ENCODE measurements around the gene TSPOAP1.

The TSPOAP1 gene

DNA sequence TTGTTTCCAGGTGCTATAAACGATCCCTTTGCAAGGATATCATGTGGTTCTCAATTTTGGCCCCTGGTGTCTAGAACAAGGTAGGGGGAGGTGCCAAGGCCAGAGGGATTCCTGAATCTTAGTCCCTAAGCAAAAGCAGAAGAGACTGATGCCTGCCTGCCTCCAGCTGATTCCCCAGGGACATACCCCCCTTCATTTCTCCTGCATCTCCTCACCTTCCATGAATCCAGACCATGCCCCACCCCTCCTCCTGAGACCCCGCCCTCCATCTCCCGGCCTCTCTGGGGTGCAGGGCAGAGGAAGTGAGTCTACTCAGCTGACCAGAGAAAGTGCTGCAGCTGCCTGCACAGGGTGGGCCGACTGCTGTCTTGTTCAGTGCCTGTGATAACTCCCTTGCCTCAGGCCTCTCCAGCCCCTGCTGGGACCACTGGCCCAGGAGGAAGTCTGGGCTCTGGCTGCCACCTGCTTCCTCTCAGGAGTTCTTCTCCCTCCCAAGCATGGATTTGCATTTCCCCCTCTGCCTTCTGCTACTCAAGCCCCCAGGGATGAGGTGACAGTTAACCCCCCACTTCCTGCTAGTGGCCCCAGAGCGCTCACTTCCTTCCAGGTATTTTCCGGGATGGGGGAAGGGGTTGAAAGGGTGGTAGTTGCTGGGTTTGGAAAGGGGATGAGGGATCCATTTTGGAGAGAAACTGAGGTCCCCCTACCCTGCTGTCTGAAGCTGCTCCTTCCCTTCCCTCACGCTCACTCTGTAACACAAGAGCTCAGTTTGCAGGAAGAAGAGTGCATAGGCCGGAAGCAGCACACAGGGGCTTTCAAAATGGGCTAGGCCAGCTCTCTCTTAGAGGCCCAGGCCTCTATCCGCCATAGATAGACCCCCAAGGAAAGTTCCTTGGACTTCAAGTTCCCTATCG is 10.5 kb upstream of the TSPOAP1 start:
- no peak for DNase-seq

DNA sequence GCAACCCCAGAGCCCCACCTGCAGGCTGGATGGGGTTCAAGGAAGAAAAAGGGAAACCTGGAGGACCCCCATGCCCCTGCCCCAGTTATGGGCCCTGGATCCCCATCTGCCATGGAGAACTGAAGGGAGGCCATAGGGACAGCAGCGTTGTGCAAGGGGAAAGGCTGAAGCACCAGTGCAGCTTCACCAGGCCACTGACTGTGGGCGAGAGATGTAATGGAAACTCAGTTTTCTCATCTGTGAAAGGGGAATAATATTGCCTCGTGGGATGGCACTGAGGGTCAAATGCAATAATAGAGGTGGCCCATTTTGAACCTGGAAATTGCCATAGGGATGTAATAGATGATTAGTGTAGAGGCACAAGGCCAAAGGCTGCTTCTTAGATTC is 9.9 kb upstream of the TSPOAP1 start:
- no peak for DNase-seq

GRCh38 chr17:58337600-58338453 is 9.2 kb upstream of the TSPOAP1 start:
- no peak for DNase-seq

GRCh38 chr17:58337210-58337599 is 8.6 kb upstream of the TSPOAP1 start:
- DNase-seq: no peak

DNA sequence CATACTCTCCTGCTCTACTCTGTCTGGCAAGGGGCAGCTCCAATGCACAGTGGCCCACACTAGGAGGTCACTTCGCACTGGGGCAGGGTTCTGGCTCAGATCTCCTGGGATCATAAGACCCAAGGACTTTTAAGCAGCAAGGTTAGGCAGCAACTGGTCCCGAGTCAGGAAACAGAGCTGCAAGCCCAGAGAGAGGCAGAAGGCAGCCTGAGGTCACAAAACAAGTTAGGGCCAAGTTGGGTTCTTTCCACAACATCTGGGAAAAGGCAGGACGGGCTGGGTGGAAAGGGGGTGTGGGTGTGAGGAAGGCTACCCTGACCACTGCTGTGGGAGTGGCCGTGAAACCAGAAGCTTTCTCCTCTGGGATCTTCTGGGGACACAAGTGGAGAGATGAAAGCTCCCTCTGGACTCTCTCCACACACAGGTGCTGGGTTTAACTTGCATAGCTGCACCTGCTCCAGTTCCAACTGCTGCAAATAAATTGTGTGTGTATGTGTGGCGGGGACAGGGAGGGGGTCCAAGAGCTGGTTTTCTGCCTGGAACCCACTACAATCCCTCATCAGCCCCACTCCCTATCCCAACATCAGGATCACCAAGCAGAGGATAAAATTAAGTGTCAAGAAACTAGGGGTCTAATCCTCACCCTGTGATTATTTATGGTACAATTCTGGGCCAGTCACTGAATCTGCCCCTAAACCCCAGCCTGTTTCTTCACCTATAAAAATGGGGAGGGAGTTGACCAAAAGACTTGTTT is 8.0 kb upstream of the TSPOAP1 start:
- no peak for DNase-seq

- no peak for DNase-seq
Observed at GRCh38 chr17:58335779-58336455, 7.3 kb upstream of the TSPOAP1 start.

DNA sequence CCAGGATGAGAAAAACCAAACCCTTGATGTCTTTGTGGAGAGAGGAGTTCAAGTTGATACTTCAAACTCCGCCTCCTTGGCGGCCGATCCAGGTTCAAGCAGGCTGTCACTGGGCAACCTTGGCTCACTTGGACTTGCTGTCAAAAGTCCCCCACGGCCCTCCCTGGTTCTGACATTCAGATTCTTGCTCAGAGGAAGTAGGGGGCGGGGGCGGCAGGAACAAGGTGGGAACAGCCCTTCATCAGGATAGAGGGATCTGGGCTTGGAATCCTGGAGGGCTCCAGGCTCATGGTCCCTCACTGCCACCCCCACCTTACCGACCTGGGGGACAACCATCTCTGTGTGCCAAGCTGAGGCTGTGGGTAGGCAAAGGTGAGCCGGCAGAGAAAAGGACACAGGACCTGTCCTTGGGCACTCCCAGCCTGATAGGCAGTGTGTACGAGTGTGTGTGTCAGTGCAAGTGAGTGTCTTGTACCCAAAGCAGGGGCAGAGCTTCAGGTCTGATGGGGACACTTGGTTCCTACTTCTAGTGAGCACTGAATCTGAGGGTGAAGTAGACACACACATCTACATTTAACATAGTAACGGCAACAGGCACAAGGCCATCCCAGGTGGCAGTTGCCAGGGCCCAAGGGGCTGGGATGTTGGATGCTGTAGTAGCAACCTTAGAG is 6.6 kb upstream of the TSPOAP1 start:
- DNase-seq: no peak

GRCh38 chr17:58334661-58335060 is 6.1 kb upstream of the TSPOAP1 start:
- DNase-seq: no peak

DNA sequence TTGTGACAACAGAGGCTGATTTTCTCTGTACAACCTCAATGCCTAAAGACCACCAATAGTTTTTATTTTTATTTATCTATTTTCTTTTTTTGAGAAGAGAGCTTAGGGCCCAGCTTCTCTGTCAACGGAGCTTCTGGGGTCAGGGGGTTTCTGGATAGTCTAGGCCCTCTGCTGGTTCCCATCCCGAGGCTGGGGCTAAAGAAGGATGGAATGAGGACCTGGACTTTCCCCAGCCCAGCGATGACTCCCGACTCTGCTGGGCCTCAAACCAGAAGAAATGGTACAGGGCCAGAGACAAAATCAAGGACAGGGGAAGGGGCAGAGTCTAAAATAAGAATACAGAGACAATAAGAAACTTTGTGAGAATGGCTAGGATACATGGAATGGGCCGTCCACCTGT is 5.7 kb upstream of the TSPOAP1 start:
- DNase-seq: no peak

GRCh38 chr17:58333736-58334207 is 5.2 kb upstream of the TSPOAP1 start:
- no peak for DNase-seq

GRCh38 chr17:58332778-58333735 is 4.5 kb upstream of the TSPOAP1 start:
- DNase-seq: no peak

DNA sequence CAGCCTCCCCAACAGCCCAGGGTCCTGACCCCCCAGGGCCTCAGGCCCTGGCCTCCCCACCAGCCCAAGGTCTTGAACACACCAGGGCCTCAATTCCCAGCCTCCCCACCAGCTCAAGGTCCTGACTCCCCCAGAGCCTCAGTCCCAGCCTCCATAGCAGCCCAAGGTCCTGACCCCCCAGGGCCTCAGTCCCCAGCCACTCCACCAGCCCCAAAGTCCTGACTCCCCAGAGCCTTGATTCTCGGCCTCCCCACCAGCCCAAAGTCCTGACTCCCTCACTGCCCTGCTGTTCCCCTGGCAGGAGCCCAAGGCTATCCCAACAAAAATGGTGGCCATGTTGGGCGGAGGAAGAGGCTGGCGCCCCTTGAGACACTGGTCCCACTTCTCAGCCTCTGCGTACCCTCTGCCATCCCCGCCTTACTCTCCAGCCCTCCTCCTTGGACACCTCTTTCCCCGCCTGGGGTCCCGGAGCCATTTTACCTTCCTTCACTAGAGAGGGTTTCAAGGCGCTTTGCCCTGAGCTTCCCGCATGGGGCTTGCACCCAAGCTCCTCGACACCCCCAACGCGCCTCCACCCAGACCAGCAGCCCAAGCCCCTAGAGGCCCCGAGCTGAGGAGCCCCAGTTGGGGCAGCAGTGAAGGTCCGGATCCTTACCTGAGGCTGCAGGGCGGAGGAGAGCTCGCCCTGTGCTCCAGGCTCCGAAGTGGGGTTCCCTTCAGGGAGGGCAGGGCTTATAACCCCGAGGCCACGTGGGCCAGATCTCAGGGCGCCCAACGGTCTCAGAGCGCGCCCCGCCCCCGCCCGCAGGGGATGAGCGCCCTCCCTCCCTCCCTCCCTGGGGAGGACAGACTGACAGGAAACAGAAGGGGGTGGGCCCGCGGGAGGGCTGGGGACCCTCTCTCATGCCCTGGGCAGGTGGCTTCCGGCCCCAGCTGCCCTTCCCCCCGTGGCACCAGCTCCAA is 3.5 kb upstream of the TSPOAP1 start:
- no peak for DNase-seq

DNA sequence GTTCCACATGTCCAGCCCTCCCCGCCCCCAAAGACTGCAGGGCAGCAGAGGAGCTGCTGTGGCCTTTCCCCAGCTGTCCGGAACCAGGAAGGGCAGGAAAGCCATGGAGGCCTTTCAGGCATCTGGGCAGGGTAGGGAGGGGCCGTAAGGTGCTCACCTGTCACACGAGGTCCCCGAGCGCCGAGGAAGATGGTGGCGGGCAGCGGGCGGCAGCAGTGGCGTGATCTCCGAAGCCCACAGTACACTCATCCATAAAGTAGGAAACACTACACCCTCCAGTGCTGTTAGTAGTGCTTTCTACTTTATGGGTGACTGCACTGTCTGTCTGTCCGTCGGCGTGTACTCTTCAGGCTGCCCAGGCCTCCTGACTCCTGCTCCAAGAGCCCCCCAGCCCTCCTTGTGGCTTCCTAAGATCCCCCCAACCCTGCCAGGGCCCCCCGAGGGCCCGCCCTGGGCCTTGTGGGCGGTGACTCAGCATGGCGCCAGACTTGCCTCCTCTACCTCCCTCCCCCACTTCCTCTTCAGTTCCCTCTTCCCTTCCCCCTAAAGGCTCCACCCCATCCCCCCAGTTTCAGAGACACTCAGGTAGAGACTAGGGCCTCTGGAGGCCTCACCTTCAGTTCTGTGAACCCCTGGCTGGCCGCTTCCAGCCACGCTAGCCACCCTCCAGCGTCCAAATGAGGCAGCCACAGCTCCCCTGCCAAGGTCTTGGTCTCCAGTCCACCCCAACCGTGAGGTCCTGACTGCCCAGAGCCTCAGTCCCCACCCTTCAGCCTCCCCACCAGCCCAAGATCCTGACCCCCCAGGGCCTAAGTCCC is 2.6 kb upstream of the TSPOAP1 start:
- no peak for DNase-seq

DNA sequence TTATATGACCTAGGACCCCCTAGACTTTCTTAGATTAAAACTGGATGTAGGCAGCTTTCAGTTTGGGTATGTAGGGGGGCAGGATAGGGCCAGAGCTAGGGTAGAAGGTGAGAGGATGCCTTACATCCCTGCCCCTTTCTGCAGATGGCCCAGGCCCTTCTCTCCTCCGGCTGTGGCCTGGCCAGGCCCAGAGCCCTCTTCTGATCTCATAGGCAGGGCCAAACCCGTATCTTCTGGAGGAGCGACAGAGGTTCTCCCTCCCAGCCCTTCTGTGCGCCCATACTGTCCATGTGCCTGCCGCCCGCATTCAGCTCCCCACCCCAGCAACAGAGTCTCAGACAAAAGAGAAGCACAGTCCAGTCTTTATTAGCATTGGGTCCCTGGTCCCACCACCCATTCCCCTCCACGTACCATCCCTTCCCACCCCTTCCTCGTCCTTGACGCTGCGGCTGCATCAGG is 2.0 kb upstream of the TSPOAP1 start:
- no peak for DNase-seq

DNA sequence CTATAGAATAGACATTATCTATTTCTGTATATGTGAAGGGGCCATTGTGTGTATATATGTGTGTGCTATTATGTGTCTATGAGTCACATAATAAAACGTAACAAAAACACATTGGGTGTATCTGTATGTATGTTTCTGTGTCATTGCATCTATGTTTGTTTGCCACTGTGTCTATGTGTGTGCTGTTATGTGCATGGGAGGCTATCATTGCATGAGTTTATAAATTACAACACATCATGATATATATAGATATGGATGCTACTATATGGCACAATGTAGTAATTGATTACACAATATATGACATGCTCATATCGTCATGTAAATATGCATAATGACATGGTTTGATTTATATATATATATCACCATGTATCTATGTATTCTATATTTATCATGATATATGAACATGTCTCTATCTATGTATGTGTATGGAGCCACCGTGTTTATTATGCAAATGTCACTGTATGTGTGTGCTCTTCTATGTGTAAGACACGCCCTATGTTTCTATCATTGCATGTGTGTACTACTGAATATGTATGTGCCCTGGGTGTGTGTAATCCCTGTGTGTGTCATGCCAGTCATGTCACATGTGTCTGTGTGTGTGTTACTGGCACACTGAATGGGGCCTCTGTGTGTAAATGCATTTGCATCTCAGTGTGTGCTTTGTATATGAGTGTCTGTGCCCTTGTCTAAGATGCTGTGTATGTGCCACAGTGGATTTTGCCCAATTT is 1.4 kb upstream of the TSPOAP1 start:
- no peak for DNase-seq

- no peak for DNase-seq
Observed at GRCh38 chr17:58329035-58329809, 627 bp upstream of the TSPOAP1 start.
